GM12878 (cell line): ENCODE results near the gene DNASE1L3. TPM values are rescaled to one million over a fixed set of nuclear protein-coding genes. Genes with fewer than 3 reads are reported as not detected.

Source experiments
- ATAC-seq: fragments of 200-7000 bp; cut with Tn5 transposase; 3 replicates; pipeline ENCODE4 v1.9.1; 2020; ENCODE audit warnings: mild to moderate bottlenecking, moderate library complexity
- BruUV-seq: library from RNA; stranded (reverse); fragments of 400-500 nt; replicated peaks from 2 replicates; lab custom pipeline; 2021; lab: Mats Ljungman, UMichigan
- CTCF ChIA-PET: fragments of 300-600 bp; sonication (Branson Sonifier 250); formaldehyde crosslinking; extraction: SDS; loops from one replicate; lab custom pipeline; 2021; ENCODE audit warnings: inconsistent platforms; lab: Yijun Ruan, JAX
- POLR2A ChIA-PET: fragments of 350-600 bp; formaldehyde crosslinking; extraction: SDS; loops from one replicate; lab custom pipeline; 2021; ENCODE audit warnings: inconsistent platforms; lab: Charles Lee
- RAD21 ChIA-PET: fragments of 300-600 bp; sonication (Branson Sonifier 250); formaldehyde crosslinking; loops from one replicate; lab custom pipeline; 2023; ENCODE audit warnings: antibody characterized with exemption; ENCODE audit not compliant: unreplicated experiment; lab: Charles Lee
- SMC1A ChIA-PET: fragments of 300-600 bp; sonication (Branson Sonifier 250); formaldehyde crosslinking; loops from one replicate; lab custom pipeline; 2023; ENCODE audit not compliant: unreplicated experiment, uncharacterized antibody; lab: Charles Lee
- DNase-seq: peaks from one replicate; pipeline ENCODE4 v3.0.0-alpha.2; 2011; ENCODE audit warnings: low read depth, low spot score
- FAIRE-seq: peaks from 3 replicates; lab custom pipeline; 2011; peaks lifted over from hg19 to GRCh38; lab: Jason Lieb, UNC
- H2AFZ ChIP-seq: 2 replicates; pipeline ENCODE4 v1.6.0; 2011; ENCODE audit warnings: low read depth, low read length, control low read depth; ENCODE audit not compliant: control insufficient read depth
- H3K27ac ChIP-seq: 2 replicates; pipeline ENCODE4 v1.5.1; 2011; ENCODE audit warnings: control low read depth; ENCODE audit not compliant: control insufficient read depth, insufficient read depth
- H3K27me3 ChIP-seq, 2 experiments: replicated peaks in 1 of 2; 2 replicates each; pipeline versions ENCODE4 v1.6.0 to v1.6.1; 2011; ENCODE audit warnings: low read length in 1 of 2; ENCODE audit not compliant: control insufficient read depth in 2 of 2, insufficient read depth in 2 of 2
- H3K36me3 ChIP-seq, 2 experiments: 2 replicates each; pipeline ENCODE4 v1.5.1; 2011; ENCODE audit warnings: low read length in 1 of 2; ENCODE audit not compliant: control insufficient read depth in 2 of 2, insufficient read depth in 2 of 2
- H3K4me1 ChIP-seq: 2 replicates; pipeline ENCODE4 v1.6.1; 2011; ENCODE audit warnings: mild to moderate bottlenecking, low read length, moderate library complexity, mixed read lengths; ENCODE audit not compliant: control insufficient read depth, insufficient read depth
- H3K4me2 ChIP-seq: 2 replicates; pipeline ENCODE4 v1.6.0; 2011; ENCODE audit warnings: control low read depth; ENCODE audit not compliant: control insufficient read depth, insufficient read depth
- H3K4me3 ChIP-seq: fragments of 200-600 bp; sonication (generic); 2 replicates; pipeline ENCODE4 v1.5.1; 2016
- H3K79me2 ChIP-seq: 2 replicates; pipeline ENCODE4 v1.6.0; 2011; ENCODE audit warnings: low read length; ENCODE audit not compliant: control insufficient read depth, insufficient read depth
- H3K9ac ChIP-seq: 2 replicates; pipeline ENCODE4 v1.8.0; 2011; ENCODE audit warnings: low read length, control low read depth, mixed read lengths; ENCODE audit not compliant: control insufficient read depth, insufficient read depth
- H3K9me3 ChIP-seq: replicated peaks from 3 replicates; pipeline ENCODE4 v1.5.1; 2011; ENCODE audit warnings: mild to moderate bottlenecking, low read length; ENCODE audit not compliant: control insufficient read depth, insufficient read depth
- H4K20me1 ChIP-seq: 2 replicates; pipeline ENCODE4 v1.6.0; 2011; ENCODE audit not compliant: control insufficient read depth, insufficient read depth
- CBX3 ChIP-seq: fragments of 200-600 bp; sonication (generic); IDR thresholded peaks from 2 replicates; pipeline ENCODE4 v1.6.1; 2016; ENCODE audit warnings: low read depth, borderline replicate concordance
- E2F8 ChIP-seq: fragments of 450-650 bp; IDR thresholded peaks from 2 replicates; pipeline ENCODE4 v1.6.1; 2018; ENCODE audit warnings: mild to moderate bottlenecking, low read depth, moderate library complexity; ENCODE audit not compliant: partially characterized antibody
- E4F1 ChIP-seq: fragments of 450-650 bp; IDR thresholded peaks from 2 replicates; pipeline ENCODE4 v1.6.1; 2018; ENCODE audit warnings: borderline replicate concordance, mild to moderate bottlenecking; ENCODE audit not compliant: partially characterized antibody
- LARP7 ChIP-seq: fragments of 450-650 bp; IDR thresholded peaks from 2 replicates; pipeline ENCODE4 v1.6.1; 2017; ENCODE audit warnings: mild to moderate bottlenecking
- NRF1 ChIP-seq: conservative IDR thresholded peaks from 2 replicates; pipeline ENCODE4 v1.6.1; 2011; ENCODE audit warnings: mild to moderate bottlenecking, low read depth, low read length, improper control_type of control experiment
- POLR2AphosphoS5 ChIP-seq: IDR thresholded peaks from 2 replicates; pipeline ENCODE4 v1.6.1; 2011; ENCODE audit warnings: mild to moderate bottlenecking, low read length, inconsistent platforms
- RAD51 ChIP-seq: fragments of 450-650 bp; IDR thresholded peaks from 2 replicates; pipeline ENCODE4 v1.6.1; 2016; ENCODE audit warnings: moderate library complexity, mild to moderate bottlenecking, inconsistent platforms
- WGBS: methylation state at CpG from one replicate; pipeline ENCODE4 v1.1.6; 2016; ENCODE audit warnings: low lambda C conversion rate; ENCODE audit not compliant: insufficient replicate concordance, insufficient coverage; ENCODE audit errors: missing lambda C conversion rate; 5-methylcytosine and 5-hydroxymethylcytosine counted together
- in situ Hi-C: fragments of 300-500 bp; cut with MboI; formaldehyde crosslinking; loops from 9 replicates; pipeline ENCODE4 v1.14.3; 2018; ENCODE audit warnings: mixed read lengths
- intact Hi-C: fragments of 100-400 bp; cut with micrococcal nuclease; formaldehyde crosslinking; loops from one replicate; pipeline ENCODE4 v1.14.2; 2022; ENCODE audit not compliant: unreplicated experiment
- polyA plus RNA-seq, 11 experiments: library from polyadenylated mRNA; depleted of rRNA in 4 of 11; unstranded in 6 of 11; stranded (reverse) in 5 of 11; fragments of >200 nt; fragmentation: Nextera tagmentation in 4 of 11; fragmentation: Illumina TruSeq in 1 of 11; extraction: Ambion mirVana in 4 of 11; extraction: Trizol in 1 of 11; gene quantifications; 1 replicate in 1 of 11; 2 replicates in 10 of 11; pipeline versions ENCODE4 v1.2.1 to v1.2.3, GENCODE V29; 2011 to 2016; ENCODE audit warnings: inconsistent platforms in 2 of 11, missing spikeins in 2 of 11, low read depth in 1 of 11
- total RNA-seq, 4 experiments: library from RNA; depleted of rRNA in 3 of 4; stranded (reverse); fragments of >200 nt in 3 of 4; fragmentation: Illumina TruSeq in 1 of 4; extraction: Trizol in 1 of 4; gene quantifications; 2 replicates each; pipeline versions ENCODE4 v1.2.1 to v1.2.3, GENCODE V29; 2013 to 2021

DNASE1L3 gene
- total and polyA plus RNA-seq, 10 of the 15 experiments (the other 5 are each of a cell fraction or from before 2014, with no cell fraction given), result 3.2 to 72.1 (median 6.3) TPM

- intact Hi-C loops (no loop called here), in situ Hi-C loops (no loop called here)
- no peak overlapping the region for H3K27ac ChIP-seq
- no peak for FAIRE-seq
- no peak overlapping the region for H3K4me2 ChIP-seq
- H3K27me3 ChIP-seq, result no peaks in the 10 kb centered on the region
- no peak for ATAC-seq
- POLR2A ChIA-PET, result no interaction called here
- H3K4me1 ChIP-seq, result no peaks in the 10 kb centered on the region
- TF ChIP-seq CBX3 (no peak), POLR2AphosphoS5 (no peak), E4F1 (no peak), E2F8 (no peak), RAD51 (no peak), LARP7 (no peak), NRF1 (no peak)
- no peaks in the 10 kb centered on the region for H3K79me2 ChIP-seq
- BruUV-seq, result no TSS peak
- no peaks in the 10 kb centered on the region for H3K9me3 ChIP-seq
- H4K20me1 ChIP-seq, result no peaks in the 10 kb centered on the region
- RAD21 ChIA-PET, result no interaction called here
- H3K9ac ChIP-seq, result no peak overlapping the region
- no peak for DNase-seq
- H3K4me3 ChIP-seq, result no peak overlapping the region
- CTCF ChIA-PET, result no interaction called here
- peaks cover 5 to 8% of the 10 kb centered on the region in 2 experiments; a peak in 3 of 4 replicates for H3K36me3 ChIP-seq
- SMC1A ChIA-PET, result no interaction called here
- no peak overlapping the region for H2AFZ ChIP-seq
- WGBS, result 95% methylated on average over 16 of the region's 16 CpGs
These were observed 57.4 kb downstream of the DNASE1L3 start for GRCh38 chr3:58153371-58153770.
